GM19395 (cell line): ENCODE results near the gene HIVEP3.

Source experiments
- ATAC-seq: cut with Tn5 transposase; IDR thresholded peaks from one replicate; pipeline ENCODE4 v1.9.1; 2021; ENCODE audit warnings: mild to moderate bottlenecking, moderate library complexity; ENCODE audit not compliant: unreplicated experiment

Gene HIVEP3

GRCh38 chr1:41716188-41717130 lies 202.3 kb downstream of the HIVEP3 start:
- ATAC-seq = no peak

GRCh38 chr1:41715441-41716095 lies 203.2 kb downstream of the HIVEP3 start:
- ATAC-seq = no peak

GRCh38 chr1:41714638-41715389 lies 203.9 kb downstream of the HIVEP3 start:
- ATAC-seq = no peak

GRCh38 chr1:41713557-41714327 lies 205.0 kb downstream of the HIVEP3 start:
- no peak for ATAC-seq

DNA sequence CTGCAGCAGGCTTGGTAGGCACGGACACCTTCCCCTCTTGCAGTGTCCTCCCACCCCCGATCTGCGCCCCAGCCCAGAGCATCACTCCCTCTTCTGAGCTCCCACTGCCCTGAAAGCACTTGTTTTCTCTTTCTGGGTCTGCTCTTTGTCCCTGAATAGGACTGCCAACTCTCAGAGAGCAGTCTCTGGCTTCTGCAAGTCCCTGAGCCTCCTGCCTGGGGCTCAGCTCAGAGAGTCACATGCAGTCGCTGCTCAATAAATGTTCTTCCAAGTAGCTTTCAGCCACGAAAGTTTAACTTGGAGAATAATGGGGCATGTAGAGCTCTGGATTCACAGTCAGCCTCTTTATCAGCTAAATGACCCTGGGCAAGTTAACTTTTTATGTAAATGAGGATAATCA lies 205.6 kb downstream of the HIVEP3 start:
- ATAC-seq = no peak

- no peak for ATAC-seq
Measured at GRCh38 chr1:41712695-41713094, 206.0 kb downstream of the HIVEP3 start.

DNA sequence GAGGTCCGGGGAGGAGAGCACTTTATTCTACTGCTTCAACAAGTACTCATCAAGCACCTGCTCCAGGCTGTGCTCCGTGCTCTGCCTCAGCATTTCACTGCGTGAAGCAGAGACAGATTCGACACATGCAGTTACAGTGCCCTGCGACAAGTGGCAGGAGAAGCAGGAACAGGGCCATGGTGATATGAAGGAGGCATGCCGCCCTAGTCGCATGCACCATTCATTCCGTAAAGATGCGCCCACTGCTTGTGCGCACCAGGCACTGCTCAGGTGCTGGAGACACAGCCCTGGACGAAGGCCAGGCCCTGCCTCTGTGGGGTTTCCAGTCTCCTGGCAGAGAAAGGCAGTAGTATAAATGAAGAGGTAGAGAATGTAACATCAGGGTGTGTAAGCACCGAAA lies 206.6 kb downstream of the HIVEP3 start:
- no peak for ATAC-seq

DNA sequence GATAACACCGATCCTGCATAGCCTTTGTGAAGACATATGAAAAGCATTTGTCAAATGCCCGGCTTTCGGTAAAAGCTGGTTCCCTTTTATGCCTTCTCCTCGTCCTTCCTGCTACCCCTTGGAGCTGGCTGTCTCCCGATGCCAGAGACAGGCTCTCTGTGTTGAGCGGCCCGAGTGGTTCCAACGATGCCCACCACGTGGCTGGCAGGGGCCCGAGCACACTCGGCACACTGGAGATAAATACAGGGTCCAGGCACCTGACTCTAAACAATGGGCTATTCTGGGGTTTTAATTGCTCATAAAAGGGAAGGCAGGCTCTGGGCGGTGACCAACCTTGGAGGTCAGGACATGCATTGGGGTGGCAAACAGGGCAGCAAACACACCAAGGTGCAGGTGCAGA lies 207.1 kb downstream of the HIVEP3 start:
- no peak for ATAC-seq

DNA sequence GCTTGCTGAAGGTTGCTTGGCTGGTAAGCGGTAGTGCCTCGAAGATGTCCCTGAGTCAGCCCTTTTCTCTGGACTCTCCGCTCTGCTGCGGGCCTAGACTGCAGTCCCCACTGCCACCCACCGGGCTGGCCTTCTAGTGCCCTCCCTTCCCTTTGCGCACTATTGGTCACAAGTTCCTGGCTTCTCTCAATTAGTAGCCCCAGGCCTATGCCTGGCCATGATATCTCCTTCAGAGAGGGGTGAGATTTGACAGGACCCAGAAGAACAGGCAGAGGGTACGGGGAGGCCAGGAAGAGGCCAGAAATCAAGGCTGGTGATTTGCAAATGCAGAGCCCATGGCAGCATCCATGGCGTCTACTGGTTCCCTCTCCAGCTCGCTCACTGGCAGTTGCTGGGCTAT lies 207.7 kb downstream of the HIVEP3 start:
- ATAC-seq = no peak

- ATAC-seq = no peak
Measured at GRCh38 chr1:41709873-41710272, 208.8 kb downstream of the HIVEP3 start.

- ATAC-seq = no peak
Measured at GRCh38 chr1:41709331-41709730, 209.4 kb downstream of the HIVEP3 start.

- ATAC-seq = no peak
Measured at GRCh38 chr1:41708332-41708731, 210.4 kb downstream of the HIVEP3 start.

- ATAC-seq = no peak
Measured at GRCh38 chr1:41707793-41708192, 210.9 kb downstream of the HIVEP3 start.

DNA sequence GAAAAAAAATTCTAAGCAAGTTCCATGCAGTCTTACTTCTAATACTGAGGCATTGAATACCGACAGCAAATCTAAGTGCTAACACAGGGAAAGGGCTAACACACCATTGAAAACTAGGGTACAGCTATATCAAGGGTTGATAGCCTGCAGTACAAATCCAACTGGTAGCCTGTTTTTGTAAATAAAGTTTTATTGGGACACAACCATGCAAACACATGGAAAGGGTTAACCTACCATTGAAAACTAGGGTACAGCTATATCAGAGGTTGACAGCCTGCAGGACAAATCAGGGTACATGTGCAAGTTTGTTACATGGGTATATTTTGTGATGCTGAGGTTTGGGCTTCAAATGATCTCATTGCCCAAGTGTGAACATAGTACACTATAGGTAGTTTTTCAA lies 212.9 kb downstream of the HIVEP3 start:
- no peak for ATAC-seq

GRCh38 chr1:41704196-41704595 lies 214.5 kb downstream of the HIVEP3 start:
- no peak for ATAC-seq

GRCh38 chr1:41702771-41703170 lies 216.0 kb downstream of the HIVEP3 start:
- no peak for ATAC-seq

- ATAC-seq = no peak
Measured at GRCh38 chr1:41700986-41701535, 217.7 kb downstream of the HIVEP3 start.

DNA sequence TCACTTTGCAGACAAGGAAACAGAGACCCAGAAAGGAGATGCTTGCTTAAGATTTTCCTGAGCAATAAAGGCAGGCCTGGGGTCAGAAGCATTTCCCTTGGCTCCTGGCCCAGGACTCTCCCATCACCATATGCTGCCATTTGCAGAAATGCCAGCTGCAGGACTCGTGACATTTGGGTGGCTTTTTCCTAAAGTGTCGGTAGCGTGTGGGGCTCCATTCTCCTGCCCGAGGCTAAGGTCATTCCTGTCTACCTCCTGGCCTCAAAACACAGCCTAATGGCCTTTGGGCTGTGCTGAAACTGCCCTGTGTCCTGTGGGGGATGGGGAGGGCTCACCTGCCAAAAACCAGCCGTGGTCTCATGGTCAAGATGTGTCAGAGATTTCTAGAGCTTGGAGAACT lies 218.1 kb downstream of the HIVEP3 start:
- no peak for ATAC-seq

GRCh38 chr1:41699861-41700248 lies 218.9 kb downstream of the HIVEP3 start:
- peak; percentile 11 for ATAC-seq
